A549 treated with DMSO at 1 μM for 4 hours (cell line): ENCODE data around the gene ALKBH3. TPM values are rescaled to one million over a fixed set of nuclear protein-coding genes. Genes with fewer than 3 reads are reported as not detected.

Experiments
- total RNA-seq: library from RNA; stranded (reverse); fragments of 200-300 nt; extraction: Qiagen RNA extraction; gene quantifications from 5 replicates; pipeline ENCODE4 v1.2.3, GENCODE V29; 2022; ENCODE audit warnings: low read depth

Gene ALKBH3
- total RNA-seq, result 22.5 to 27.2 TPM (median 24.1 TPM) in 5 replicates

GRCh38 chr11:43880640-43881159 lies at the start of gene ALKBH3:
TSS of gene ALKBH3 (plus strand) at chr11:43880831. CDS start at chr11:43882653, 1,822 bp downstream.

Other genes with a start within 250 kb of the ALKBH3 start
- 63.9 to 82.6 TPM (median 70.6 TPM) in 5 replicates for gene HSD17B12, start 200.1 kb upstream of the ALKBH3 start, total RNA-seq
- 1.0 to 2.7 TPM (median 1.6 TPM) in 5 replicates for gene C11orf96, start 61.8 kb downstream of the ALKBH3 start, total RNA-seq
- gene ACCSL, start 167.2 kb downstream of the ALKBH3 start, total RNA-seq, result not detected in 5 replicates
- gene ACCS, start 185.4 kb downstream of the ALKBH3 start, total RNA-seq, result 14.1 to 18.1 TPM (median 16.4 TPM) in 5 replicates
- gene EXT2, start 214.8 kb downstream of the ALKBH3 start, total RNA-seq, result 56.2 to 65.0 TPM (median 61.5 TPM) in 5 replicates